Mesodermal cell (in vitro differentiated cells): ENCODE results near the gene GPR89B.
"Not testable (repeated sequence)": the region's sequence is repeated elsewhere in the genome, so short reads cannot be mapped to it uniquely, and the experiment has no call there.

Experiments
- H3K27ac ChIP-seq: 2 replicates; pipeline ENCODE4 v1.7.0; 2013; ENCODE audit warnings: mild to moderate bottlenecking, low read depth, low read length, moderate library complexity; ENCODE audit not compliant: severe bottlenecking
- H3K36me3 ChIP-seq: 2 replicates; pipeline ENCODE4 v1.7.1; 2013; ENCODE audit warnings: mild to moderate bottlenecking, low read length, moderate library complexity; ENCODE audit not compliant: control insufficient read depth, insufficient read depth
- H3K4me1 ChIP-seq: one replicate; pipeline ENCODE4 v1.7.1; 2013; ENCODE audit warnings: mild to moderate bottlenecking, low read length; ENCODE audit not compliant: insufficient read depth, control insufficient read depth, poor library complexity, severe bottlenecking
- H3K4me3 ChIP-seq: 2 replicates; pipeline ENCODE4 v1.7.0; 2013; ENCODE audit warnings: low read length, control low read depth, mild to moderate bottlenecking; ENCODE audit not compliant: insufficient read depth, poor library complexity, severe bottlenecking; ENCODE audit errors: extremely low read depth
- H3K9me3 ChIP-seq: 2 replicates; pipeline ENCODE4 v1.7.1; 2013; ENCODE audit warnings: mild to moderate bottlenecking, low read length, moderate library complexity; ENCODE audit not compliant: control insufficient read depth
- WGBS, 2 experiments: methylation state at CpG; one replicate each; pipeline ENCODE4 v1.1.5; 2013; ENCODE audit warnings: missing lambda C conversion rate in 2 of 2; ENCODE audit not compliant: insufficient coverage in 2 of 2; 5-methylcytosine and 5-hydroxymethylcytosine counted together

Gene GPR89B

GRCh38 chr1:148032690-148033089, 104.5 kb downstream of the GPR89B start:
- no CpG with 5 or more reads among the region's 25 CpGs for WGBS, 2 experiments
- H3K36me3 ChIP-seq, H3K27ac ChIP-seq, H3K4me1 ChIP-seq, H3K9me3 ChIP-seq: not testable (repeated sequence)
- peak overlapping the region; percentile 18 for H3K4me3 ChIP-seq

- not testable (repeated sequence) for H3K27ac ChIP-seq, H3K4me1 ChIP-seq, H3K9me3 ChIP-seq, H3K36me3 ChIP-seq
- 0 to 20% methylated on average over 1 to 2 of the region's 16 CpGs for WGBS, 2 experiments
- peak overlapping the region; percentile 18 for H3K4me3 ChIP-seq
These were observed 104.9 kb downstream of the GPR89B start for GRCh38 chr1:148033147-148033546.

- peak overlapping the region; percentile 11 for H3K4me3 ChIP-seq
- H3K36me3 ChIP-seq, H3K9me3 ChIP-seq, H3K4me1 ChIP-seq: not testable (repeated sequence)
- H3K27ac ChIP-seq: peak overlapping the region; percentile 85
- WGBS, 2 experiments: no CpG with 5 or more reads among the region's 21 CpGs
These were observed 109.7 kb downstream of the GPR89B start for GRCh38 chr1:148037850-148038461.

- H3K4me1 ChIP-seq, H3K36me3 ChIP-seq, H3K9me3 ChIP-seq: not testable (repeated sequence)
- WGBS, 2 experiments: 0% methylated on average over 2 to 3 of the region's 38 CpGs
- H3K27ac ChIP-seq: peak overlapping the region; percentile 85
- peak overlapping the region; percentile 20 for H3K4me3 ChIP-seq
These were observed 110.5 kb downstream of the GPR89B start for GRCh38 chr1:148038462-148039333.
